Esophagus squamous epithelium (tissue), 5 donors: Measurements from ENCODE around the gene AATK. TPM values are rescaled to one million over a fixed set of nuclear protein-coding genes. Genes with fewer than 3 reads are reported as not detected.

Source experiments
- DNase-seq: peaks from one replicate; lab custom pipeline; 2025; lab: John Stamatoyannopoulos, UW
- H3K27ac ChIP-seq, 4 donors: fragments of 200-600 bp; sonication (generic); one replicate each; pipeline ENCODE4 v1.5.1; 2016 to 2019; ENCODE audit warnings: mild to moderate bottlenecking in 1 of 4
- H3K27me3 ChIP-seq, 4 donors: fragments of 200-600 bp; sonication (generic); 1 replicate in 3 of 4; 2 replicates in 1 of 4; pipeline versions ENCODE4 v1.5.1 to v1.6.0; 2017 to 2021; ENCODE audit warnings: antibody characterized with exemption in 1 of 4
- H3K36me3 ChIP-seq, 3 donors: fragments of 200-600 bp; sonication (generic); one replicate each; pipeline ENCODE4 v1.5.1; 2016 to 2019
- H3K4me1 ChIP-seq, 3 donors: fragments of 200-600 bp; sonication (generic); one replicate each; pipeline ENCODE4 v1.5.1; 2017 to 2019
- H3K4me3 ChIP-seq, 4 donors: fragments of 200-600 bp; sonication (generic); 1 replicate in 3 of 4; 2 replicates in 1 of 4; pipeline ENCODE4 v1.5.1; 2016 to 2019; ENCODE audit warnings: mild to moderate bottlenecking in 2 of 4, moderate library complexity in 1 of 4
- H3K9me3 ChIP-seq, 3 donors: fragments of 200-600 bp; sonication (generic); one replicate each; pipeline ENCODE4 v1.5.1; 2016 to 2019
- CTCF ChIP-seq, 6 experiments: fragments of 450-650 bp in 4 of 6; fragments of 200-600 bp in 2 of 6; sonication (generic) in 2 of 6; IDR thresholded peaks; one replicate each; pipeline ENCODE4 v1.5.1; 2016 to 2019; ENCODE audit warnings: antibody characterized with exemption in 6 of 6, mild to moderate bottlenecking in 4 of 6, moderate library complexity in 4 of 6
- POLR2A ChIP-seq, 4 donors: fragments of 450-650 bp; IDR thresholded peaks; one replicate each; pipeline ENCODE4 v1.6.1; 2017; ENCODE audit warnings: antibody characterized with exemption in 4 of 4, mild to moderate bottlenecking in 4 of 4, moderate library complexity in 3 of 4
- WGBS, 2 donors: methylation state at CpG; one replicate each; pipeline ENCODE4 v1.1.5; 2018; 5-methylcytosine and 5-hydroxymethylcytosine counted together
- intact Hi-C: fragments of 100-400 bp; cut with DNase I; formaldehyde crosslinking; loops from one replicate; pipeline ENCODE4 v1.15.0; 2022
- total RNA-seq, 4 donors: library from RNA; depleted of rRNA; stranded (reverse); fragments of >200 nt; gene quantifications; one replicate each; pipeline ENCODE4 v1.1.0, GENCODE V29; 2016
- donor health status: DM: yes; HTN: yes; CAD: no.

AATK gene
- total RNA-seq, 4 donors from 2014 or later, result 0.57 to 1.5 (median 0.70) TPM; not detected in 1

- TF ChIP-seq CTCF (IDR thresholded peaks at IDR 0.05), result no peak
- TF ChIP-seq POLR2A (IDR thresholded peaks at IDR 0.05), result no peak
- intact Hi-C loops, result no loop called here
- WGBS, 2 donors, result 93 to 94% methylated on average over 3 to 6 of the region's 18 CpGs
- Histone ChIP-seq H3K4me3 (no peak overlapping the region), H3K27ac (no peak overlapping the region), H3K9me3 (no peaks in the 10 kb centered on the region), H3K27me3 (no peaks in the 10 kb centered on the region), H3K4me1 (peaks cover 0 to 29% (median 0%) of the 10 kb centered on the region in 3 donors), H3K36me3 (peaks cover 0 to 45% (median 0%) of the 10 kb centered on the region in 3 donors)
- DNase-seq, result no peak
Observed at GRCh38 chr17:81199482-81199830, 33.4 kb upstream of the AATK start.

GRCh38 chr17:81198826-81199481, 32.9 kb upstream of the AATK start:
- no peaks in the 10 kb centered on the region for H3K27me3 ChIP-seq
- H3K4me1 ChIP-seq, result peaks cover 0 to 29% (median 0%) of the 10 kb centered on the region in 3 donors
- H3K36me3 ChIP-seq, result peaks cover 0 to 43% (median 0%) of the 10 kb centered on the region in 3 donors
- intact Hi-C loops, result no loop called here
- no peak overlapping the region for H3K4me3 ChIP-seq
- TF ChIP-seq POLR2A (IDR thresholded peaks at IDR 0.05) (no peak), CTCF (IDR thresholded peaks at IDR 0.05) (no peak)
- DNase-seq, result no peak
- H3K27ac ChIP-seq, result no peak overlapping the region
- 83 to 94% methylated on average over 2 to 10 of the region's 22 CpGs for WGBS, 2 donors
- H3K9me3 ChIP-seq, result no peaks in the 10 kb centered on the region

- H3K27ac ChIP-seq, result no peak overlapping the region
- no peak overlapping the region for H3K4me3 ChIP-seq
- DNase-seq, result no peak
- TF ChIP-seq POLR2A (IDR thresholded peaks at IDR 0.05), result no peak
- no peak for TF ChIP-seq CTCF (IDR thresholded peaks at IDR 0.05)
- no peaks in the 10 kb centered on the region for H3K9me3 ChIP-seq
- peaks cover 0 to 33% (median 0%) of the 10 kb centered on the region in 3 donors for H3K36me3 ChIP-seq
- 96 to 100% methylated on average over 1 to 4 of the region's 21 CpGs for WGBS, 2 donors
- peaks cover 0 to 29% (median 0%) of the 10 kb centered on the region in 3 donors for H3K4me1 ChIP-seq
- H3K27me3 ChIP-seq, result no peaks in the 10 kb centered on the region
- intact Hi-C loops, result no loop called here
Observed at GRCh38 chr17:81197831-81198490, 31.9 kb upstream of the AATK start.

GRCh38 chr17:81197409-81197795, 31.4 kb upstream of the AATK start:
- no peaks in the 10 kb centered on the region for H3K27me3 ChIP-seq
- peak overlapping the region in 1 of 4 donors; percentile 8 for H3K4me3 ChIP-seq
- no peak overlapping the region for H3K27ac ChIP-seq
- DNase-seq, result no peak
- H3K36me3 ChIP-seq, result peaks cover 0 to 31% (median 0%) of the 10 kb centered on the region in 3 donors
- WGBS, 2 donors, result no CpG with 5 or more reads among the region's 14 CpGs
- H3K9me3 ChIP-seq, result no peaks in the 10 kb centered on the region
- intact Hi-C loops, result no loop called here
- H3K4me1 ChIP-seq, result peaks cover 0 to 34% (median 0%) of the 10 kb centered on the region in 3 donors
- no peak for TF ChIP-seq CTCF (IDR thresholded peaks at IDR 0.05)
- no peak for TF ChIP-seq POLR2A (IDR thresholded peaks at IDR 0.05)
